ENCODE measurements around the gene MRPL52. TPM values are rescaled to one million over a fixed set of nuclear protein-coding genes. Genes with fewer than 3 reads are reported as not detected.

Gene MRPL52
- total and polyA plus RNA-seq, 12 donors, result 58.3 to 390 (median 111) TPM

GRCh38 chr14:22882529-22883172 lies 53.0 kb downstream of the MRPL52 start:
- WGBS, 4 donors, result 25 to 39% (median 29%) methylated on average over 6 of the region's 6 CpGs
- TF ChIP-seq POLR2A (IDR thresholded peaks at IDR 0.05), result no peak
- TF ChIP-seq, protein P1, sequence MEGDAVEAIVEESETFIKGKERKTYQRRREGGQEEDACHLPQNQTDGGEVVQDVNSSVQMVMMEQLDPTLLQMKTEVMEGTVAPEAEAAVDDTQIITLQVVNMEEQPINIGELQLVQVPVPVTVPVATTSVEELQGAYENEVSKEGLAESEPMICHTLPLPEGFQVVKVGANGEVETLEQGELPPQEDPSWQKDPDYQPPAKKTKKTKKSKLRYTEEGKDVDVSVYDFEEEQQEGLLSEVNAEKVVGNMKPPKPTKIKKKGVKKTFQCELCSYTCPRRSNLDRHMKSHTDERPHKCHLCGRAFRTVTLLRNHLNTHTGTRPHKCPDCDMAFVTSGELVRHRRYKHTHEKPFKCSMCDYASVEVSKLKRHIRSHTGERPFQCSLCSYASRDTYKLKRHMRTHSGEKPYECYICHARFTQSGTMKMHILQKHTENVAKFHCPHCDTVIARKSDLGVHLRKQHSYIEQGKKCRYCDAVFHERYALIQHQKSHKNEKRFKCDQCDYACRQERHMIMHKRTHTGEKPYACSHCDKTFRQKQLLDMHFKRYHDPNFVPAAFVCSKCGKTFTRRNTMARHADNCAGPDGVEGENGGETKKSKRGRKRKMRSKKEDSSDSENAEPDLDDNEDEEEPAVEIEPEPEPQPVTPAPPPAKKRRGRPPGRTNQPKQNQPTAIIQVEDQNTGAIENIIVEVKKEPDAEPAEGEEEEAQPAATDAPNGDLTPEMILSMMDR (IDR thresholded peaks at IDR 0.05), result no peak
- H3K9me3 ChIP-seq (replicated peaks in 1 of 3), result no peaks in the 10 kb centered on the region
- H3K27me3 ChIP-seq, result no peaks in the 10 kb centered on the region
- H3K4me1 ChIP-seq (replicated peaks in 1 of 2), result peaks cover 0 to 4% of the 10 kb centered on the region in 2 donors
- intact Hi-C loops (cut with DNase I), result no loop called here
- peaks cover 0 to 12% of the 10 kb centered on the region in 2 donors for H3K36me3 ChIP-seq (replicated peaks in 1 of 2)
- peak in 6 of 7 donors; percentile 38 to 82 (median 48) for DNase-seq
- no peak overlapping the region for H3K4me3 ChIP-seq
- no peak overlapping the region for H3K27ac ChIP-seq

DNA sequence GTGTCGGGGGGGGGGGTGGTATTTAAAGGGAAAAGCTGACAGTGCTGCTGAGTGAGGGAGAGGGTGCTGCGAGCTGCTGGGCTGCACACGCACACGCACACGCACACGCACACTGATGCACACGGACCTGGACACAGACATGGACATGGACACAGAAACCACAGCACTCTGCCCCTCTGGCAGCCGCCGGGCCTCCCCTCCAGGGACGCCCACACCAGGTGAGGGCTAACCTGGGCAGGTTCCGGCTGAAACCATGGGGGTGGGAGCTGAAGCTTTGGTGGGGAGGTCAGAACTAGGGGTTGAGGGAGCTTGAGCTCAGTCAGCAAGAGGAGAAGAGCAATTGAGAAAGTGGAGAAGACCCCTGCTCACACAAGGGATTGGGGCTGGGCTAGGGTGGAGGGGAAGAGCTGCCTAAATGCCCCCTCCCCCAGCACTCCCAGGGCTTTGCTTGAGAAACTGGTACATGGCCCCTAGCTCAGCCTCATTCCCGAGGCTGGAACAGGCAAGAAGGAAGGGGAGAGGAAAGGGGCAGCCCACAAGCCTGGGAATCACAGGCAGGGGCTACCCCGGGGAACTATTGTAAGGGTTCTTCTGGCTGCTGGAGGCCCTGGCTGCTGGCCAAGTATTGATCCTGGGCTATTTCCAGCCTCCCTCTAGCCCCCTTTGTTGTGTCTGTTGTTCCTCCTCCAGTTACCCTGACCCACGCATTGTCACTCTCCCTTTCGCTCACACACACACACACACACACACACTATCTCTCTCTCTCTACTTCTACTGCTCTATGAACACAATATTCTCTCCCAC lies 53.7 kb downstream of the MRPL52 start, which contains the start of gene REM2:
Gene REM2 (plus strand): TSS at position 50 of the 804 bp plus-strand sequence. CDS start 66 bp downstream, at position 116.
- Histone ChIP-seq H3K4me1 (replicated peaks in 1 of 2) (peaks cover 0 to 9% of the 10 kb centered on the region in 2 donors), H3K9me3 (replicated peaks in 1 of 3) (no peaks in the 10 kb centered on the region), H3K27ac (no peak within 1 kb of the TSS), H3K36me3 (replicated peaks in 1 of 2) (peaks cover 0 to 5% of the 10 kb centered on the region in 2 donors), H3K27me3 (no peaks in the 10 kb centered on the region), H3K4me3 (no peak within 1 kb of the TSS)
- intact Hi-C loops (cut with DNase I), result no loop called here
- DNase-seq, result peak in 1 of 7 donors; percentile 46
- WGBS, 4 donors, result 34 to 54% (median 37%) methylated on average over 7 to 15 of the region's 15 CpGs
- TF ChIP-seq, protein P1 (IDR thresholded peaks at IDR 0.05), result no peak
- no peak for TF ChIP-seq POLR2A (IDR thresholded peaks at IDR 0.05)

DNA sequence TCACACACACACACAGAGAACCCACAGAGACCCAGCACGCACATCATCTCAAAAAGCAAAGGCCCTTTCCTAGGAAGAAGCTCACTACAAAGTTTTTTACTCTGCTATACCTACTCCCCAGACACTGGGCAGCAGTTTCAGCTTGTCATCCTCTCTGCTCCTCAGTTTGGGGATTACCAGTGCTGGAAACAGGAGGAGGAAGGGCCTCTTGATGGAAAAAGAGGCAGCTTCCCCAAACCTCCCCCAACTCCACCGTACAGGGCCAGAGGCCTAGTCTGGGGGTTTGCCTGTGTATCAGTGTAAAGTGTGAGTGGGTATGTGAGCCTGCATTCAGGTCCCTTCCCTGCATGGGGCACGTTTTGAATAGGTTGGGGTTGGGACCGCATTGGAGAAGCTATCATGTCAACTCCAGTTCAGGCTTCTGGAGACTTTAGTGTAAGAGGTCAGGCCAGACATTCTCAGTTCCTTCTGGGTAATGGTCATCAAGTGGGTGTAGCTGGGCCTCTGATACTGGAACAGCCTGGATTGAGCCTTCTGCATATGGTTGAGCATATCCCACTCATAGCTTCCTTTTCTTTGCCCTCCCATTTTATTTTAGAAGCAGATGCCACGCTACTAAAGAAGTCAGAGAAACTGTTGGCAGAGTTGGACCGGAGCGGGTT lies 54.5 kb downstream of the MRPL52 start:
- Histone ChIP-seq H3K4me1 (replicated peaks in 1 of 2) (peaks cover 0 to 9% of the 10 kb centered on the region in 2 donors), H3K36me3 (replicated peaks in 1 of 2) (no peaks in the 10 kb centered on the region), H3K27me3 (no peaks in the 10 kb centered on the region), H3K4me3 (no peak overlapping the region), H3K9me3 (replicated peaks in 1 of 3) (no peaks in the 10 kb centered on the region), H3K27ac (no peak overlapping the region)
- no peak for DNase-seq
- TF ChIP-seq, protein P1 (IDR thresholded peaks at IDR 0.05), result no peak
- TF ChIP-seq POLR2A (IDR thresholded peaks at IDR 0.05), result no peak
- WGBS, 4 donors, result 85 to 92% (median 88%) methylated on average over 6 to 7 of the region's 7 CpGs
- intact Hi-C loops (cut with DNase I), result no loop called here

Small RNA genes within 50 kb of the gene (small RNA-seq; reads per million reads assigned to genes)
- gene RF00019, result 0 reads per million in 2 donors

Other genes with a start within 250 kb of the MRPL52 start
- gene DAD1, start 240.7 kb upstream of the MRPL52 start, total RNA-seq, result 100 to 1,000 TPM; 203 to 457 (median 319) TPM
- 100 to 1,000 TPM in 2 of 3 donors, 10 to 100 TPM in 1; 91.8 to 537 (median 190) TPM for gene DAD1, start 240.7 kb upstream of the MRPL52 start, polyA plus RNA-seq
- 10 to 100 TPM; 21.4 to 93.4 (median 49.3) TPM for gene ABHD4, start 231.6 kb upstream of the MRPL52 start, total RNA-seq
- gene ABHD4, start 231.6 kb upstream of the MRPL52 start, polyA plus RNA-seq, result 10 to 100 TPM; 23.3 to 44.5 (median 41.8) TPM
- gene OR6J1, start 185.5 kb upstream of the MRPL52 start, total RNA-seq, result not detected
- not detected for gene OR6J1, start 185.5 kb upstream of the MRPL52 start, polyA plus RNA-seq
- gene OXA1L, start 63.2 kb upstream of the MRPL52 start, total RNA-seq, result 100 to 1,000 TPM in 8 of 9 donors, 10 to 100 TPM in 1; 79.9 to 183 (median 130) TPM
- 100 to 1,000 TPM; 109 to 179 (median 168) TPM for gene OXA1L, start 63.2 kb upstream of the MRPL52 start, polyA plus RNA-seq
- gene SLC7A7, start 14.5 kb upstream of the MRPL52 start, total RNA-seq, result 10 to 100 TPM in 8 of 9 donors, 1 to 10 TPM in 1; 7.3 to 30.5 (median 18.6) TPM
- 10 to 100 TPM in 1 of 3 donors, 1 to 10 TPM in 2; 4.0 to 10.1 (median 6.5) TPM for gene SLC7A7, start 14.5 kb upstream of the MRPL52 start, polyA plus RNA-seq
- gene MMP14, start 6.7 kb downstream of the MRPL52 start, total RNA-seq, result 100 to 1,000 TPM in 4 of 9 donors, 10 to 100 TPM in 5; 19.3 to 161 (median 91.8) TPM
- 10 to 100 TPM; 15.5 to 65.2 (median 17.0) TPM for gene MMP14, start 6.7 kb downstream of the MRPL52 start, polyA plus RNA-seq
- 100 to 1,000 TPM in 4 of 9 donors, 10 to 100 TPM in 5; 14.8 to 207 (median 92.0) TPM for gene LRP10, start 41.9 kb downstream of the MRPL52 start, total RNA-seq
- 10 to 100 TPM; 13.1 to 26.8 (median 14.8) TPM for gene LRP10, start 41.9 kb downstream of the MRPL52 start, polyA plus RNA-seq
- gene REM2, start 53.3 kb downstream of the MRPL52 start, total RNA-seq, result under 1 TPM in 5 of 9 donors, not detected in 4; 0.15 to 0.28 (median 0.25) TPM
- 1 to 10 TPM in 1 of 3 donors, under 1 TPM in 2; 0.09 to 1.2 (median 0.64) TPM for gene REM2, start 53.3 kb downstream of the MRPL52 start, polyA plus RNA-seq
- gene RBM23, start 89.3 kb downstream of the MRPL52 start, total RNA-seq, result 1,000 to 10,000 TPM in 2 of 9 donors, 100 to 1,000 TPM in 1, 10 to 100 TPM in 6; 70.4 to 1,877 (median 86.2) TPM
- gene RBM23, start 89.3 kb downstream of the MRPL52 start, polyA plus RNA-seq, result 10 to 100 TPM; 39.5 to 82.8 (median 43.8) TPM
- gene PRMT5, start 99.5 kb downstream of the MRPL52 start, total RNA-seq, result 100 to 1,000 TPM in 2 of 9 donors, 10 to 100 TPM in 7; 28.6 to 125 (median 68.0) TPM
- 100 to 1,000 TPM in 1 of 3 donors, 10 to 100 TPM in 2; 20.9 to 134 (median 21.6) TPM for gene PRMT5, start 99.5 kb downstream of the MRPL52 start, polyA plus RNA-seq
- 10 to 100 TPM; 16.8 to 72.2 (median 35.4) TPM for gene HAUS4, start 127.2 kb downstream of the MRPL52 start, total RNA-seq
- gene HAUS4, start 127.2 kb downstream of the MRPL52 start, polyA plus RNA-seq, result 10 to 100 TPM; 11.2 to 20.4 (median 20.0) TPM
- gene AJUBA, start 152.7 kb downstream of the MRPL52 start, total RNA-seq, result 10 to 100 TPM in 3 of 9 donors, 1 to 10 TPM in 6; 2.0 to 12.6 (median 6.2) TPM
- gene AJUBA, start 152.7 kb downstream of the MRPL52 start, polyA plus RNA-seq, result 1 to 10 TPM; 1.4 to 3.6 (median 2.3) TPM
- 10 to 100 TPM in 2 of 9 donors, 1 to 10 TPM in 7; 4.0 to 12.4 (median 8.0) TPM for gene C14orf93, start 180.3 kb downstream of the MRPL52 start, total RNA-seq
- gene C14orf93, start 180.3 kb downstream of the MRPL52 start, polyA plus RNA-seq, result 10 to 100 TPM in 1 of 3 donors, 1 to 10 TPM in 2; 2.9 to 12.5 (median 7.5) TPM
- 100 to 1,000 TPM; 114 to 377 (median 140) TPM for gene PSMB5, start 205.0 kb downstream of the MRPL52 start, total RNA-seq
- 100 to 1,000 TPM in 1 of 3 donors, 10 to 100 TPM in 2; 55.4 to 175 (median 75.4) TPM for gene PSMB5, start 205.0 kb downstream of the MRPL52 start, polyA plus RNA-seq
- under 1 TPM in 1 of 9 donors, not detected in 8; 0.17 TPM for gene PSMB11, start 212.3 kb downstream of the MRPL52 start, total RNA-seq
- not detected for gene PSMB11, start 212.3 kb downstream of the MRPL52 start, polyA plus RNA-seq
- gene CDH24, start 227.6 kb downstream of the MRPL52 start, total RNA-seq, result 1 to 10 TPM; 1.9 to 5.7 (median 3.4) TPM
- gene CDH24, start 227.6 kb downstream of the MRPL52 start, polyA plus RNA-seq, result 10 to 100 TPM in 2 of 3 donors, 1 to 10 TPM in 1; 1.5 to 29.3 (median 15.3) TPM

Data from adrenal gland (tissue), 12 donors.